Vagina (tissue), 2 donors: ENCODE data around the gene FAT2. TPM values are rescaled to one million over a fixed set of nuclear protein-coding genes. Genes with fewer than 3 reads are reported as not detected.

Source experiments
- DNase-seq, 2 donors: peaks; one replicate each; pipeline ENCODE4 v3.0.0-alpha.2; 2017; ENCODE audit errors: extremely low spot score in 2 of 2
- H3K27ac ChIP-seq: fragments of 200-600 bp; sonication (generic); one replicate; pipeline ENCODE4 v1.5.1; 2019
- H3K27me3 ChIP-seq: fragments of 200-600 bp; sonication (generic); one replicate; pipeline ENCODE4 v1.5.1; 2019
- H3K36me3 ChIP-seq, 2 donors: fragments of 200-600 bp; sonication (generic); one replicate each; pipeline ENCODE4 v1.5.1; 2017 to 2019
- H3K4me1 ChIP-seq: fragments of 200-600 bp; sonication (generic); one replicate; pipeline ENCODE4 v1.5.1; 2019
- H3K4me3 ChIP-seq, 2 donors: fragments of 200-600 bp; sonication (generic); 1 replicate in 1 of 2; 2 replicates in 1 of 2; pipeline ENCODE4 v1.5.1; 2016 to 2019
- H3K9me3 ChIP-seq: fragments of 200-600 bp; sonication (generic); one replicate; pipeline ENCODE4 v1.5.1; 2019
- POLR2A ChIP-seq, 2 donors: fragments of 450-650 bp; IDR thresholded peaks; one replicate each; pipeline ENCODE4 v1.6.1; 2017; ENCODE audit warnings: antibody characterized with exemption in 2 of 2, mild to moderate bottlenecking in 2 of 2, moderate library complexity in 2 of 2
- POLR2AphosphoS5 ChIP-seq, 2 donors: sonication (generic); formaldehyde crosslinking; IDR thresholded peaks; one replicate each; pipeline ENCODE4 v1.9.0; 2017; ENCODE audit warnings: antibody characterized with exemption in 2 of 2, mild to moderate bottlenecking in 2 of 2, low read depth in 1 of 2; ENCODE audit not compliant: insufficient read depth in 1 of 2
- intact Hi-C: fragments of 100-400 bp; cut with DNase I; formaldehyde crosslinking; loops from one replicate; pipeline ENCODE4 v1.15.1; 2023
- total RNA-seq: library from RNA; depleted of rRNA; stranded (reverse); fragments of >200 nt; gene quantifications from one replicate; pipeline ENCODE4 v1.2.3, GENCODE V29; 2016
- TF ChIP-seq, protein P1 (sequence below), 3 experiments: fragments of 450-650 bp in 2 of 3; fragments of 200-600 bp in 1 of 3; sonication (generic) in 1 of 3; IDR thresholded peaks; one replicate each; pipeline ENCODE4 v1.5.1; 2017 to 2019; ENCODE audit warnings: antibody characterized with exemption in 3 of 3, mild to moderate bottlenecking in 2 of 3, moderate library complexity in 2 of 3

Gene FAT2
- total RNA-seq, 1 donor from 2014 or later, result 74.9 TPM

DNA sequence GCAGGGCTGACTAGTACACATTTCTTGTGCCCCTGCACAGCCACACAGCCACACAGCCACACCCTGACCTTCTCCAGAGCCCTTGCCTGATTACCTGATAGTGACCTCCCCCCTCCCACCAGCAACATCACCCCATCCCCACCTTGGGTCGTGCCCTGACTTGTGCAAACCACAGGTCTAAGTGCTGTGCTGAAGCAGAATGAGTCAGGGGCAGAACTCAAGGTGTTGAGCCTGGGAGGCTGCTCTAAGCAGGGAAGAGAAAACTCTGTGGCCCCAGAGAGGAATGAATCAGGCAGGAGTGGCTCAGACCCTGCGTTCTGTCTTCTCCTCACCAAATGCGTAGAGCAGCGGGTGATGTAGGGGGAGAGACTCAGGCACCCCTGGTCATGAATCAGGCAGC lies 24.3 kb upstream of the FAT2 start:
- TF ChIP-seq POLR2A (IDR thresholded peaks at IDR 0.05), result no peak
- TF ChIP-seq, protein P1, sequence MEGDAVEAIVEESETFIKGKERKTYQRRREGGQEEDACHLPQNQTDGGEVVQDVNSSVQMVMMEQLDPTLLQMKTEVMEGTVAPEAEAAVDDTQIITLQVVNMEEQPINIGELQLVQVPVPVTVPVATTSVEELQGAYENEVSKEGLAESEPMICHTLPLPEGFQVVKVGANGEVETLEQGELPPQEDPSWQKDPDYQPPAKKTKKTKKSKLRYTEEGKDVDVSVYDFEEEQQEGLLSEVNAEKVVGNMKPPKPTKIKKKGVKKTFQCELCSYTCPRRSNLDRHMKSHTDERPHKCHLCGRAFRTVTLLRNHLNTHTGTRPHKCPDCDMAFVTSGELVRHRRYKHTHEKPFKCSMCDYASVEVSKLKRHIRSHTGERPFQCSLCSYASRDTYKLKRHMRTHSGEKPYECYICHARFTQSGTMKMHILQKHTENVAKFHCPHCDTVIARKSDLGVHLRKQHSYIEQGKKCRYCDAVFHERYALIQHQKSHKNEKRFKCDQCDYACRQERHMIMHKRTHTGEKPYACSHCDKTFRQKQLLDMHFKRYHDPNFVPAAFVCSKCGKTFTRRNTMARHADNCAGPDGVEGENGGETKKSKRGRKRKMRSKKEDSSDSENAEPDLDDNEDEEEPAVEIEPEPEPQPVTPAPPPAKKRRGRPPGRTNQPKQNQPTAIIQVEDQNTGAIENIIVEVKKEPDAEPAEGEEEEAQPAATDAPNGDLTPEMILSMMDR (IDR thresholded peaks at IDR 0.05), result no peak
- TF ChIP-seq POLR2AphosphoS5 (IDR thresholded peaks at IDR 0.05; ENCODE audit: insufficient read depth in 1 of 2, low read depth in 1 of 2), result no peak
- Histone ChIP-seq H3K9me3 (no peaks in the 10 kb centered on the region), H3K4me3 (no peak overlapping the region), H3K27ac (peak overlapping the region; percentile 23), H3K27me3 (no peaks in the 10 kb centered on the region), H3K4me1 (peaks cover 37% of the 10 kb centered on the region), H3K36me3 (no peaks in the 10 kb centered on the region)
- no peak for DNase-seq
- intact Hi-C loops, result no loop called here

DNA sequence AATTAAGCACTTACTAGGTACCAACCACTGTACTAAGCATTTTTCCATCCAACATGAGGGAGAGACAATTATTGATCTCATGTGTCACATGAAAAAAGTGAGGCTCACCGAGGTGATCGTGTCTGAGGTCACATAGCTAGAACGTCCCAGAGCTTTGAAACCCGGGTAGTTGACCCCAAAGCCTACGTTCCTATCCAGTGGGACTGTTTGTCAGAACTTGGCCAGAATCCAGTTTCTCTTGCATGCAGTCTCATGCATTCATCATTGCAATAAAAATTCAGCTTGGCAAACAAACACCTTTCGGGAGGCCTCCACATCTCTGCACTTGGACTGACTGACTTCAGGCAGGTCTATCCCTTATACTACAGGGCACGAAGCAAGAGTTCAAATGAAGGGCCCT lies 23.4 kb upstream of the FAT2 start:
- no peaks in the 10 kb centered on the region for H3K36me3 ChIP-seq
- no peak overlapping the region for H3K4me3 ChIP-seq
- H3K27ac ChIP-seq, result no peak overlapping the region
- DNase-seq, result no peak
- H3K4me1 ChIP-seq, result peaks cover 30% of the 10 kb centered on the region
- intact Hi-C loops, result no loop called here
- TF ChIP-seq, protein P1 (IDR thresholded peaks at IDR 0.05), result no peak
- TF ChIP-seq POLR2AphosphoS5 (IDR thresholded peaks at IDR 0.05; ENCODE audit: insufficient read depth in 1 of 2, low read depth in 1 of 2) (no peak), POLR2A (IDR thresholded peaks at IDR 0.05) (no peak)
- no peaks in the 10 kb centered on the region for H3K27me3 ChIP-seq
- no peaks in the 10 kb centered on the region for H3K9me3 ChIP-seq

DNA sequence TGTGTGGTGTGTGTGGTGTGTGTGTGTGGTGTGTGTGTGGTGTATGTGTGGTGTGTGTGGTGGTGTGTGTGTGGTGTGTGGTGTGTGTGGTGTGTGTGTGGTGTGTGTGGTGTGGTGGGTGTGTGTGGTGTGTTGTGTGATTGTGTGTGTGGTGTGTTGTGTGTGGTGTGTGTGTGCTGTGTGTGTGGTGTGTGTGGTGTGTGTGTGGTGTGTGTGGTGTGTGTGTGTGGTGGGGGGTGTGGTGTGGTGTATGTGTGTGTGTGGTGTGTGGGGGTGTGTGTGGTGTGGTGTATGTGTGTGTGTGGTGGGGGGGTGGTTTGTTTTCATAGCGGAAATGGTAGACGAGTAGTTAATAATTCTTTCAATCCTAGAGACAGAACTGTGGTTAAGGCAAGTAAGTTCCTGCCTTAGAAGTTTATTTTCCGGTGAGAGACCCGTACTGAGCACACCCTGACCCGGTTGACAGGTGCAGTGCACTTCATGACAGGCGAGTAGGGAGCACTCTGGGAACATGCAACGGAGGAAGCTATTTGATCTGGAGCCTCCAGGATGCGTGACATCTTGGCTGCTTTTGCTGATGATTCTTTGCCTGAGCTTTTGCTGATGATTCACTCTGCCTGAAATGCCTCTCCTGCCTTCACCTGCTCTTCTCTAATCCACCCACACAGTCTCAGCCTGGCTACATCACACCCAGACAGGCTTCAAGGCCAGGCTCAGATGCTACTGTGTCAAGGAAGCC lies 21.7 kb upstream of the FAT2 start:
- Histone ChIP-seq H3K36me3 (no peaks in the 10 kb centered on the region), H3K4me3 (no peak overlapping the region), H3K27me3 (no peaks in the 10 kb centered on the region), H3K4me1 (peaks cover 20% of the 10 kb centered on the region), H3K9me3 (no peaks in the 10 kb centered on the region), H3K27ac (no peak overlapping the region)
- DNase-seq, result no peak
- intact Hi-C loops, result no loop called here
- TF ChIP-seq POLR2AphosphoS5 (IDR thresholded peaks at IDR 0.05; ENCODE audit: insufficient read depth in 1 of 2, low read depth in 1 of 2), result no peak
- TF ChIP-seq, protein P1 (IDR thresholded peaks at IDR 0.05), result no peak
- no peak for TF ChIP-seq POLR2A (IDR thresholded peaks at IDR 0.05)

DNA sequence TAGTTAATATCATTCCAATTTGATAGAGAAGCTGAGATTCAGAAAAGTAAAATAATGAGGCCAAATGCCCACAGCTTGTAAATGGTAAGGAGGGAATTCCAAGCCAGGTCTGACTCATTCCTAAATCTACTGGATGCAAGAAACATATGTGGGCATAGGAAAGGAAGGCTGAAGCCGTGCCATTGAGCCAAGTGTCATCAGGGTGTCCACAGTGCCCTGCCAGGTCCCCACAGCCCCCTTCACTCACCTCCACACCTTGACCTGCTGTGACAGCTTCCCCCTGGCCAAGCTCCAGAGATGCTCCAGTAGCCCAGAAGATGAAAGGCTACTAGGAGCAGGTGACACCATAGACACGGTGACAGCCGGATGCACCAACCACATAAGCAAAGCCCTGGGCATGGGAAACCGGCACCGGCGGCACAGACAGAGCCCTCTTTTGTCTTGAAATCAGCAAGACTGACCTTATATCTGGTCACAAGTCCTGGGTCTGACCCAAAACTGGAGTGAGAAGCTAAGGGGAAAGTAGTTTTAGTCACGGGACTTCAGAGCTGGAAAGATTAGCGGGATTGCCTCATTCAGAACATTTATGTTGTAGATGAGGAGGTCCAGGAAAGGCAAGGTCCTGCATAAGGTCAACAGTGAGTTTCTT lies 20.1 kb upstream of the FAT2 start:
- Histone ChIP-seq H3K4me3 (no peak overlapping the region), H3K27me3 (no peaks in the 10 kb centered on the region), H3K9me3 (no peaks in the 10 kb centered on the region), H3K4me1 (peaks cover 15% of the 10 kb centered on the region), H3K36me3 (no peaks in the 10 kb centered on the region), H3K27ac (no peak overlapping the region)
- intact Hi-C loops, result no loop called here
- TF ChIP-seq, protein P1 (IDR thresholded peaks at IDR 0.05), result no peak
- TF ChIP-seq POLR2A (IDR thresholded peaks at IDR 0.05) (no peak), POLR2AphosphoS5 (IDR thresholded peaks at IDR 0.05; ENCODE audit: insufficient read depth in 1 of 2, low read depth in 1 of 2) (no peak)
- DNase-seq, result no peak

DNA sequence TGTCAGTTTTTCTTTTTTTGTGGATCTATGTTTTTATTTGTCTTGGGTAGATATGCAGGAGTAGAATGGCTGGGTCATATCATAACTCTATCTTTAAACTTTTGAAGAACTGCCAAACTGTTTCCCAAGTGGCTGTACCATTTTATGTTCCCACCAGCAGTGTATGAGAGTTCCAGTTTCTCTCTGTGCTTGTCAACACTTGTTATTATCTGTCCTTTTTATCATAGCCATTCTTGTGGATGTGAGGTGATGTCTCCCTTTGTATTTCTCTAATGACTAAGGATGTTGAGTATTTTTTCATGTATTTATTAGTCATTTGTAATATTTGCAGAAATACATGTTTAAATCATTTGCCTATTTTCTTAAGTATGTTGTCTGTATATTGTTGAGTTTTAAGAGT lies 17.4 kb upstream of the FAT2 start:
- TF ChIP-seq POLR2A (IDR thresholded peaks at IDR 0.05) (no peak), POLR2AphosphoS5 (IDR thresholded peaks at IDR 0.05; ENCODE audit: insufficient read depth in 1 of 2, low read depth in 1 of 2) (no peak)
- TF ChIP-seq, protein P1 (IDR thresholded peaks at IDR 0.05), result no peak
- Histone ChIP-seq H3K36me3 (no peaks in the 10 kb centered on the region), H3K4me1 (no peaks in the 10 kb centered on the region), H3K4me3 (no peak overlapping the region), H3K27me3 (no peaks in the 10 kb centered on the region), H3K27ac (no peak overlapping the region), H3K9me3 (no peaks in the 10 kb centered on the region)
- intact Hi-C loops, result no loop called here
- DNase-seq, result no peak
